ENCODE data around the gene CYP26B1.

CYP26B1 gene

GRCh38 chr2:72144632-72145288 lies 2.9 kb downstream of the CYP26B1 start:
- H3K4me3 ChIP-seq (ENCODE audit: low read length) = peak overlapping the region; percentile 62
- peak; percentile 57 for DNase-seq (ENCODE audit: low read depth, low spot score)

GRCh38 chr2:72144274-72144631 lies 3.4 kb downstream of the CYP26B1 start:
- no peak for DNase-seq (ENCODE audit: low read depth, low spot score)
- H3K4me3 ChIP-seq (ENCODE audit: low read length) = peak overlapping the region; percentile 62

DNA sequence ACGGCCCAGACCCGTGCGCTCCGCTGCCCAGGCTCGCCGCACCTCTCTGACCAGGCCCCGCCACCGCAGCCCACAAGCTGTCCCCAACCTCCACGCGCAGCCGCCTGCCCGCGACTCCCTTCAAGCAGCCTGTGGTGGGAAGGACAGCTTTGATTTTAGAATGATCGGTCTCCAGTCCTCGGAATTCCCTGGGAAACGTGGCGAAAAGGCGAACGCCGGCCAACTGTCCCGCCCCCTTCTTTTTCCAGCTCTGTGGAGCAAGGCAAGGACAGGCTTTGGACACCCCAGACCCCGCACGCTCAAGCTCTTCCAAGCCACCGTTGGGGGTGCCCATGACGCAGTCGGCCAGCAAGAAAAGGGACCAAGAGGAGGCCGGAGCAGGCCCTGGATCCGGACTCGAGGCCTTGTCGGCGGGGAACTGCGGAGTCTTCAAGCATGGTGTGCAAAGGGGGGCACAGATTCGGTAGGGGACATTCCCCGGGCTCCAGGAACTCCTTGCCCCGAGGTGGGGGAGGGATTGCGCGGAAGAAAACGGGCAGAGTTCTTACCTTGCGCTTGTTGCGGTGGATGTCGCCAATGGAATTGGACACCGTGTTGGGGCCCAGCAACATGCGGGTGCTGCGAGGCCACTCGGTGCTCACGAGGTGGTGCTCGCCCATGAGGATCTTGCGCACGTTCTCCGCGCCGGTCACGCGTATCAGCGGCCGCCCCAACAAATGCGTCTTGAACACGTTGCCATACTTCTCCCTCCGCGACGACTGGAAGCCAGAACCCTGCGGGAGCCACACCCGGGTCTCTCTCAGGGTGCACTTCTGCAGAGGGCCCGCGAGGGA lies 4.0 kb downstream of the CYP26B1 start:
- DNase-seq (ENCODE audit: low read depth, low spot score) = no peak
- peak overlapping the region; percentile 62 for H3K4me3 ChIP-seq (ENCODE audit: low read length)

DNA sequence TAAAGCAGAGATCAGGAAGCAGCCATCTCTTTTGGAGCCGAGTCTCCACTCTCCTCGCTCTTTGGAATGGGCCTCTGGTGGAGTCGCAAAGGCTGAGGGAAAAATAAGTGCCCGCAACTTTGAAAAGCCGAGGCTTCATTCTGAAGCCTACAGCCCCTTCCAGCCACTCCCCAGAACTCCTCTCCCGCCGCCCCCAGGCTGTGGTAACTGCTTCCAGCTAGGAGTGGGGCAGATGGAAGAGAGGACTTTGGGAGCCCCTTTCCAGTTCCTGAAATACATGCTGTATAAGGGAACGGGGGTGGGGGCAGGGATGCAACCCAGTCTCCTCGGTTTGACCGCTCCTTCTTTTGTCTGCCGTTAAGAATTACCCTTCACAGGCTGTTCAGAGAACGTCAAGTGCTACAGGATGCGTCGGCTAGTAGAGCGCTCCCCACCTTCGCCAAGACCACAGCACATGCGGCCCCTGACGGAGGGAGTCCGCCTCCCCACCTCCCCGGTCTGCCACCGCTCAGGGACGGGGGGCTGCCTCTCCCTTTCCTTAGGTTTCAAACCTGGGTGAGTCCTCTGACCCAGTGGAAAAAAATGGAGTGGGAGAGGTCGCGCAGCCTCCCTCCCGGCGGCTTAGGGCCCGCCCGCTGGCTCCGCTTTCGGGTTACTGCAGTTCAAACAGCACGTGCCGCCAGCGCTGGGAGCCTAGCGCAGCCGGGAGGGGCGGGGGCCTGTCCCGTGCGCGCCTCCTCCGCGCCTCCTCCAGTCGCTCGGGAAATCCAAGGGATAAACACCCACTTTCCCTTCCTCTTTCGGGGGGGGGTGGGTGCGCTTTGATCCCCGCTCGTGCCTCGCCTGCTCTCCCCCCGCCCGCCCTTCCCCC lies 4.9 kb downstream of the CYP26B1 start:
- H3K4me3 ChIP-seq (ENCODE audit: low read length) = no peak overlapping the region
- DNase-seq (ENCODE audit: low read depth, low spot score) = no peak

- DNase-seq (ENCODE audit: low read depth, low spot score) = no peak
Measured at GRCh38 chr2:72141881-72142451, 5.7 kb downstream of the CYP26B1 start.

GRCh38 chr2:72141032-72141645 lies 6.5 kb downstream of the CYP26B1 start:
- H3K4me3 ChIP-seq (ENCODE audit: low read length) = no peak overlapping the region

More at GRCh38 chr2:72141881-72142451, 5.7 kb downstream of the CYP26B1 start:
- H3K4me3 ChIP-seq (ENCODE audit: low read length) = no peak overlapping the region

DNA sequence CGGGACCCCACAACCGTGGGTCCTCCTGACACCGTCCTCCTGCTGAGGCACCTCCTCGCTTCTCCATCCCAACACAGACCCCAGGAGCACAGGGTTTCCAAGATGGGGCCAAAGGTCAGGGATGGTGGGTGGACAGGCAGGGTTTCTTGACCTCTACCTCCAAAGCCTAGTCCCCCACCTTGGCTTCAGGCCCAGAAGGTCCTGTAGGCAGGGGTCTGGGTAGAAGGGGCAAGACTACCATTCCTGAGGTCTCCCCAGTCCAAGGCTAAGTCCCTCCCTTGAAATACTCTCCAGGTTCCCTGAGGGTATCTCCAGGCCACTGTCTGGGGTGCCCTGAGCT lies 7.1 kb downstream of the CYP26B1 start:
- DNase-seq (ENCODE audit: low read depth, low spot score) = no peak
- H3K4me3 ChIP-seq (ENCODE audit: low read length) = no peak overlapping the region

More at GRCh38 chr2:72141032-72141645, 6.5 kb downstream of the CYP26B1 start:
- DNase-seq (ENCODE audit: low read depth, low spot score) = no peak

- no peak for DNase-seq (ENCODE audit: low read depth, low spot score)
- H3K4me3 ChIP-seq (ENCODE audit: low read length) = no peak overlapping the region
Measured at GRCh38 chr2:72139874-72140620, 7.6 kb downstream of the CYP26B1 start.

GRCh38 chr2:72139471-72139873 lies 8.2 kb downstream of the CYP26B1 start:
- no peak for DNase-seq (ENCODE audit: low read depth, low spot score)

GRCh38 chr2:72138921-72139381 lies 8.7 kb downstream of the CYP26B1 start:
- DNase-seq (ENCODE audit: low read depth, low spot score) = no peak
- H3K4me3 ChIP-seq (ENCODE audit: low read length) = no peak overlapping the region

More at GRCh38 chr2:72139471-72139873, 8.2 kb downstream of the CYP26B1 start:
- no peak overlapping the region for H3K4me3 ChIP-seq (ENCODE audit: low read length)

GRCh38 chr2:72138011-72138881 lies 9.4 kb downstream of the CYP26B1 start:
- DNase-seq (ENCODE audit: low read depth, low spot score) = no peak
- H3K4me3 ChIP-seq (ENCODE audit: low read length) = no peak overlapping the region

GRCh38 chr2:72137498-72138010 lies 10.1 kb downstream of the CYP26B1 start:
- DNase-seq (ENCODE audit: low read depth, low spot score) = peak; percentile 23
- no peak overlapping the region for H3K4me3 ChIP-seq (ENCODE audit: low read length)

DNA sequence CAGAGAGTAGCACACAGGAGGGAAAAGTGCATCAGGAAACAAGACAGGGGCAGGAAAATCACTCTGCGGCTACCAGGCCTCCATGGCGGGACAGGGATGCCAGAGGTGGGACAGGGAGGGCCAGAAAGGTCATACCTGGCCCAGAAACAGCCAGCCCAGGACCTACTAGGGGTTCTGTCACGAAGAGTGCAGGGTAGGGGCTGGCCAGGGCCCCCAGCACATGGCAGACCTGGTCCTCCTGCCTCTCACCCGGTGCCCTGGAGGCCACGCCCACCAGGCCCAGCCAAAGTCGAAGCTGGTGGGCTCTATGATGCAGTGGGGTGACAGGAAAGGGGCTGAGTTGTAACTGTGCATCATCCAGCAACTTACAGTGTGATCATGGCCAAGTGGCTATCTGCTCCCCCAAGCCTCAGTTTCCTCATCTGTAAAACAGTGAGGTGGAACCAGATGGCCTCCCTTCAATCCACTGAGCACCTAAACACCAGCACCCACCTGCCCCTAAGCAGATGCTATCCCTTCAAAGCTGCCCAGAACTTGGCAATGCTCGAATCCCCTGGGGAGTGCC lies 10.6 kb downstream of the CYP26B1 start:
- H3K4me3 ChIP-seq (ENCODE audit: low read length) = no peak overlapping the region

GRCh38 chr2:72136331-72136730 lies 11.3 kb downstream of the CYP26B1 start:
- no peak overlapping the region for H3K4me3 ChIP-seq (ENCODE audit: low read length)
- no peak for DNase-seq (ENCODE audit: low read depth, low spot score)

More for the DNA sequence above, 10.6 kb downstream of the CYP26B1 start:
- no peak for DNase-seq (ENCODE audit: low read depth, low spot score)

DNA sequence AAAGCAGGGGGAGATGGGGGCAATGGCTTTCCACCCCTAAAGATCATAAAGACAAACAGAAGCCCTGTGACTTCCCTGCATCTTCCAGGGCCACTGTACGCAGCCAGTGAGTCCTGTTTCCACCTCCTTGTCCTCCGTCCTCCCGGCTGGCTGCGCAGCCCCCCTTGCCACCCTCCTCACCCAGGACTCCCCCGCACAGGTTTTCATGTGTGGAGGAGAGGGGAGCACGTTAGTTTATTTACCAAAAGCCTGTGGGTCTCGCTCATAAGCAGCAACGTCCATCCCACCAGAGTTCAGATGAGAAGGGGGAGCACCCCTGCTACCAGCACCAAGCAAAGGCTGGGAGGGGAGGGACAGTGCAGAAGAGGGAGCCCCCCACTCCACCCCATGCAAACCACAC lies 11.7 kb downstream of the CYP26B1 start:
- no peak overlapping the region for H3K4me3 ChIP-seq (ENCODE audit: low read length)
- no peak for DNase-seq (ENCODE audit: low read depth, low spot score)

GRCh38 chr2:72134997-72135800 lies 12.5 kb downstream of the CYP26B1 start:
- DNase-seq (ENCODE audit: low read depth, low spot score) = no peak
- H3K4me3 ChIP-seq (ENCODE audit: low read length) = no peak overlapping the region
